Posterior cingulate gyrus (tissue), 11 donors: ENCODE data around the gene TRAPPC14.

Source experiments
- DNase-seq, 10 donors: peaks; one replicate each; pipeline versions ENCODE4 v3.0.0 to v3.0.0-alpha.2; 2020 to 2021; ENCODE audit warnings: mixed read lengths in 3 of 10
- intact Hi-C: fragments of 100-400 bp; cut with DNase I; formaldehyde crosslinking; loops from one replicate; pipeline ENCODE4 v1.15.1; 2023

The TRAPPC14 gene

GRCh38 chr7:100127866-100128636, 30.5 kb downstream of the TRAPPC14 start:
- DNase-seq: peak in 5 of 10 donors; percentile 11 to 87 (median 75)
- intact Hi-C loops: loop anchor here (2.0 kb wide), 1 partner anchor 27 kb away; the partner anchor contains the start of genes AP4M1 and MCM7

- intact Hi-C loops: loop anchor here (2.0 kb wide), 1 partner anchor 26 kb away; the partner anchor contains the start of genes AP4M1 and MCM7
- peak; percentile 87 to 98 (median 92) for DNase-seq
Observed at GRCh38 chr7:100126931-100127865, 31.3 kb downstream of the TRAPPC14 start, which contains the start of gene MBLAC1. Gene MBLAC1, plus strand, starts transcription at chr7:100126967. Its CDS starts 429 bp downstream, at chr7:100127396.

GRCh38 chr7:100126239-100126930, 32.1 kb downstream of the TRAPPC14 start:
- intact Hi-C loops: loop anchor here (2.0 kb wide), 1 partner anchor 26 kb away; the partner anchor contains the start of genes AP4M1 and MCM7
- DNase-seq: peak in 1 of 10 donors; percentile 85

- intact Hi-C loops: no loop called here
- DNase-seq: peak in 2 of 10 donors; percentile 3 to 16
Observed at GRCh38 chr7:100124301-100125230, 34.0 kb downstream of the TRAPPC14 start.

- DNase-seq: peak in 2 of 10 donors; percentile 9 to 13
- intact Hi-C loops: no loop called here
Observed at GRCh38 chr7:100122568-100122967, 36.0 kb downstream of the TRAPPC14 start.

DNA sequence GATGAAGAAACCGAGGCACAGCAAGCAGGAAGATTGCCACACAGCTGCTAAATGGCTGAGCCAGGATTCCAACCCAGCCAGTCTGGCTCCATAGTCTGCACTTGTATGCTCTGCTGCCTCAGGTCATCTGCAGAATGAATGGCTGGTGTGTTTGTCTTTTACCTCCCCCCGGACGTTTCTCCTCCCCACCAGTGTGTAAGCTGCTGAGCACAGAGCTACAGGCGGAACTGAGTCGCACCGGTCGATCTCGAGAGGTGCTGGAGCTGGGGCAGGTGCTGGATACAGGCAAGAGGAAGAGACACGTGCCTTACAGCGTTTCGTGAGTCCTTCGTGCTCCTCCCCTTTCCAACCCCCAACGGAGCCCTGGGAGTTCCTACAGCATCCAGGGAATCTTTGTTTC, 36.5 kb downstream of the TRAPPC14 start:
- intact Hi-C loops: no loop called here
- peak in 3 of 10 donors; percentile 14 to 35 (median 32) for DNase-seq

DNA sequence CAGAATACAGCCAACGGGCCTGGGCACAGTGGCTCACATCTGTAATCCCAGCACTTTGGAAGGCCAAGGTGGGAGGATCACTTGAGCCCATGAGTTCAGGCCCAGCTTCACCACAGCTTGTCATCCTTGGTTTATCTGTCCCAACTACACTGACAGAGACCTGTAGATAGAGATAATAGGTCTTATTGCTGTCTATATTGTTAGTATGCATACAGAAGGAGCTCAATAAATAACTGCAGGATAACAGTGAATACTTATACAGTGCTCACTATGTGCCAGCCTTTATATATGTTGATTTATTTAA, 37.8 kb downstream of the TRAPPC14 start:
- peak in 1 of 10 donors; percentile 30 for DNase-seq
- intact Hi-C loops: no loop called here

- intact Hi-C loops: loop anchor here (1.0 kb wide), 1 partner anchor 19 kb away; the partner anchor contains the start of genes AP4M1 and MCM7
- DNase-seq: peak; percentile 64 to 96 (median 77)
Observed at GRCh38 chr7:100119970-100120732, 38.4 kb downstream of the TRAPPC14 start.

- intact Hi-C loops: loop anchor here (1.0 kb wide), 1 partner anchor 18 kb away; the partner anchor contains the start of genes AP4M1 and MCM7
- peak; percentile 94 to 99 (median 96) for DNase-seq
Observed at GRCh38 chr7:100119072-100119969, 39.2 kb downstream of the TRAPPC14 start, which contains the start of the genes CNPY4 and TAF6. Gene CNPY4, plus strand, starts transcription at chr7:100119634. Its CDS starts 111 bp downstream, at chr7:100119745. Gene TAF6, minus strand, starts transcription at chr7:100119358. Its CDS starts 5,149 bp downstream, at chr7:100114209.

GRCh38 chr7:100118388-100119071, 40.0 kb downstream of the TRAPPC14 start:
- peak in 1 of 10 donors; percentile 19 for DNase-seq
- intact Hi-C loops: loop anchor here (1.0 kb wide), 1 partner anchor 17 kb away; the partner anchor contains the start of genes AP4M1 and MCM7

GRCh38 chr7:100115026-100115425, 43.5 kb downstream of the TRAPPC14 start:
- DNase-seq: no peak
- intact Hi-C loops: no loop called here

GRCh38 chr7:100111914-100112313, 46.6 kb downstream of the TRAPPC14 start:
- intact Hi-C loops: no loop called here

DNA sequence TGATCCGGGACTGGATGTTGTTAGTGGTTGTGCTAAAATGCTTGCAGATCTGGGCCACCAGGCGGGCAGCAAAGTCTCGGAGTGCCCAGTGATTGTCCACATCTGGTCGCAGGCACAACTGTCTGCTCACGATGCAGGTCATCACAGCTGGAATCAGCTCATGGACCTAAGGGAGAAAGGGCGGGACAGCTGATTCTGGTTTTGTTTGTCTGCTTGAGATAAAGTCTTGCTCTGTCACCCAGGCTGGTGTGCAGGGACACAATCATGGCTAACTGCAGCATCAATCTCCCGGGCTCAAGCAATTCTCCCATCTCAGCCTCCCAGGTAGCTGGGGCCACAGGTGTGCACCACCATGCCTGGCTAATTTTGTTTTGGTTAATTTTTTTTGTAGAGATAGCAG, 47.4 kb downstream of the TRAPPC14 start:
- intact Hi-C loops: no loop called here
- peak in 1 of 10 donors; percentile 63 for DNase-seq

More at GRCh38 chr7:100111914-100112313, 46.6 kb downstream of the TRAPPC14 start:
- DNase-seq: peak in 1 of 10 donors; percentile 33

DNA sequence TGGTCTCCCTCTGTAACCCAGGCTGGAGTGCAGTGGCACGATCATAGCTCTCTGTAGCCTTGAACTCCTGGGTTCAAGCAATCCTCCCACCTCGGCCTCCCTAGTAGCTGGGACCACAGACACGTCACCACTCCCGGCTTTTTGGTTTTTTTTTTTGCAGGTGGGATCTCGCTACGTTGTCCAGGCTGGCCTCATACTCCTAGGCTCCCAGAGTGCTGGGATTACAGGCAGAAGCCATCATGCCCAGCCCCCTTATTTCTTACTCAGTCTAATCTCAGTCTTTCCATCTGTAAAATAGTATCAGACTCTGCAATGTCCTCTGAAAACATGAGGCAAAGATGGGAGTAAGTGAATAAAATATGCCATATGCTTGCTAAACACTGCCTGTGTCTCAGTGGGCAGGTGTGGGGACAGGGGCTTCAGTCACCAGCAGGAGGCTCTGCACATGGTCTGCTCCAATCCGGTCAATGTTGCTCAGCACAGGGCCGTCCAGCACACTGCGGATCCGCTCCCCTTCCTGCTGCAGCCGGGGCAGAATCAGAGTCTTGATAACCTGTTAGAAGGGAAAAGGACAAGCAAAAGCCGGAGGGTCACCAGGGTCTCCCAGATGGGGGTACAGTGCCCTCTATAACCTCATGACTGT, 48.9 kb downstream of the TRAPPC14 start:
- DNase-seq: peak in 2 of 10 donors; percentile 35 to 54
- intact Hi-C loops: no loop called here

GRCh38 chr7:100107890-100108289, 50.6 kb downstream of the TRAPPC14 start:
- peak in 1 of 10 donors; percentile 37 for DNase-seq
- intact Hi-C loops: no loop called here
